GM18870 (cell line): Measurements from ENCODE around the gene ATP6V0C.
"Not testable (repeated sequence)": the region's sequence is repeated elsewhere in the genome, so short reads cannot be mapped to it uniquely, and the experiment has no call there.

Experiments
- ATAC-seq: cut with Tn5 transposase; IDR thresholded peaks from one replicate; pipeline ENCODE4 v1.9.1; 2021; ENCODE audit warnings: moderate library complexity; ENCODE audit not compliant: unreplicated experiment

The ATP6V0C gene

DNA sequence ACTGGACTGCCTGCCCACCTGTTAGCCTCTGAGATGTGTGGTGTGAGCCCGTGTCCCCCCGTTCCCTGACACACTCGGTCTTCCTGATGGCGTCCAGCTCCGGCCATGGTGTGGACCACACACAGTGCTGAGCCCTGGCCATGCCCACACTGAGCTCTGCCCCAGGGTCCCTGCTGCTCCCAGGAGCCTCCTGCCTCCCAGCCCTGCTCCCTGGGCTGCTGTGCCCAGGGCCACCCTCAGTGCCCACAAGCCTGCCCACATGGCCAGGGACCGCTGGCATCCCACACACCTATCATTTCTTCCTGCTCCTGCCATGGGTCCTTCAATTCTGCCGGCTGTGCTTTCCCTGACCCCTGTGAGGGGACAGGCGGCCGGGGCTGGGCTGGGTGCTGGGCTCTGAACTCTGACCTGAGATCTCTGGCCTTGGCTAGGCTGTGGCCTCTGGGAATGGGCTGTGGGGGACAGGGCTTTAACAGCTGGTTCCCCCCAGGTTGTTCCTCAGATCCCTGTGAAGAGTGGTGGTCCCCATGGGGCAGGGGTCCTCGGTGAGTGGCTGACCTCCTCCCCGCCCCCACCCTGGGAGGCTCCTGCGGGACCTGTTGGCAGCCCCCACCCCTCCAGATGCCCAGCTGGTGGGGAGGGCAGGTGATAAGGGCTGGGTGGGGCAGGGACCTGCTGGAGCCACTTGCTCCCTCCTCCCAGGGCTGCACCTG is 13.5 kb downstream of the ATP6V0C start:
- no peak for ATAC-seq

DNA sequence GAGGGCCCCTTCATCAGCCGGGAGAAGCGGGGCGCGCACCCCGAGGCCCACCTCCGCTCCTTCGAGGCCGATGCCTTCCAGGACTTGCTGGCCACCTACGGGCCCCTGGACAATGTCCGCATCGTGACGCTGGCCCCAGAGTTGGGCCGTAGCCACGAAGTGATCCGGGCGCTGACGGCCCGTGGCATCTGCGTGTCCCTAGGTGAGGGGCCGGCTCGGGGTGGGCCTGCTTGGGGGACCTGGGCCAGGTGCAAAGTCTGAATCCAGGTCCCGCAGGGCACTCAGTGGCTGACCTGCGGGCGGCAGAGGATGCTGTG is 14.0 kb downstream of the ATP6V0C start:
- no peak for ATAC-seq

DNA sequence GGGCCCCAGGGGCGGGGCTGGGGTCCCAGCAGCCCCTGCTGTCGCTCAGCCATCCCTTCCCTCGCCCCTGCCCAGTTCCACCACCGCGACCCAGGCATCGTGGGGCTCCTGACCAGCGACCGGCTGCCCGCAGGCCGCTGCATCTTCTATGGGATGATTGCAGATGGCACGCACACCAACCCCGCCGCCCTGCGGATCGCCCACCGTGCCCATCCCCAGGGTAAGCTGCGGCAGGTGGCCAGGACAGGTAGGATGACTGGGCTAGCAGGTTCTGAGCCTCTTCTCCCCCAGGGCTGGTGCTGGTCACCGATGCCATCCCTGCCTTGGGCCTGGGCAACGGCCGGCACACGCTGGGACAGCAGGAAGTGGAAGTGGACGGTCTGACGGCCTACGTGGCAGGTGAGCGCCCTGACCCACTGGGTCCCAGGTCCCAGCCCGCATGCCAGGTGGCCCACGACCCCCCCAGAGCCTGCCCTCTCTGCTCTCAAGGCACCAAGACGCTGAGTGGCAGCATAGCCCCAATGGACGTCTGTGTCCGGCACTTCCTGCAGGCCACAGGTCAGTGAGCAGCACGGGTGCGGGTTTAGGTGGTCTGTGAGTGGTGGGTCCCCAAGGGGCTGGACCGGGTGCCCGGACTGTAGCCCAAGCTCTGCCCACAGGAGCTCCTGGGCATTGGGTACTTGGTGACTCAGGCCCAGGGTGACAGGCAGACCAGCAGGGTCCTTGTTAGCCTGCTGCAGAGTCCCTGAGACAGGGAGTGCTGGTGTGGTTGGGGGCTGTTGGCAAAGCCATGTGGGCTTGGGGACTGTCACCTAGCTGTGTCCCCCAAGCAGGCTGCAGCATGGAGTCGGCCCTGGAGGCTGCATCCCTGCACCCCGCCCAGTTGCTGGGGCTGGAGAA is 14.7 kb downstream of the ATP6V0C start:
- no peak for ATAC-seq

DNA sequence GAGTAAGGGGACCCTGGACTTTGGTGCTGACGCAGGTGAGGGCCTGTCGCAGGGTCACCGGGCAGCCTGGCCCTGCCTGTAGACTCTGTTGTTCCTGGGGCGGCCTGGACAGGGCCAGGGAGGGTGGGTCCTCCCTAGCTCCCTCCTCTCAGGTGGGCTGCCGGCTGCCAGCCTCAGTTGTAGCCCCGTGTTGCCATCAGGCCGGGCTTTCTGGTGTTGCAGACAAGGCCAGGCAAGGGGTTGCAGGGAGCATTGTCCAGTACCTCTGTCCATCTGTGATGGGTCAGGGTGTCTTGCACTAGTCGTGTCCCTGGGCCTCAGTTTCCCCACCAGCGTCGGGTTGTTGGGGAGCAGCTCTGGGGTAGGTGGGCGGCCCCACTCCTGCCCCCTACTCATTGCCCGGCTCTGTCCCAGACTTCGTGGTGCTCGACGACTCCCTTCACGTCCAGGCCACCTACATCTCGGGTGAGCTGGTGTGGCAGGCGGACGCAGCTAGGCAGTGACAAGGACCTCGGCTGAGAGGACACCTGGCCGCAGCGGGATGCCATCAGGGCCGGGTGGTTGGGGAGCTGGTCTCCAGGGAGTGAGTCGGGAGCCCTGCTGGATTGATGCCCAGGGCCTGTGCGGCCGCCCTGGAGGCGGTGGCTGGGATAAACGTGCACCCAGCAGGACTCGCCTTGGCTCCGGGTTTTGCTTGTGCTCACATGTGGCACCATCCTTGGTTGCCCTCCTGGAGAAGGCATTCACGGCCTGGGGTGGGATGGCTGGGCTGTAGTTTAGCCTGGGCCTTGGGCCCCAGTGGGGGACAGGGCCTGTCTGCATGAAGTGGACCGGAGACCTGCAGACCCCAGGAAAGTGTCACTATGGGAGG is 15.5 kb downstream of the ATP6V0C start:
- no peak for ATAC-seq

DNA sequence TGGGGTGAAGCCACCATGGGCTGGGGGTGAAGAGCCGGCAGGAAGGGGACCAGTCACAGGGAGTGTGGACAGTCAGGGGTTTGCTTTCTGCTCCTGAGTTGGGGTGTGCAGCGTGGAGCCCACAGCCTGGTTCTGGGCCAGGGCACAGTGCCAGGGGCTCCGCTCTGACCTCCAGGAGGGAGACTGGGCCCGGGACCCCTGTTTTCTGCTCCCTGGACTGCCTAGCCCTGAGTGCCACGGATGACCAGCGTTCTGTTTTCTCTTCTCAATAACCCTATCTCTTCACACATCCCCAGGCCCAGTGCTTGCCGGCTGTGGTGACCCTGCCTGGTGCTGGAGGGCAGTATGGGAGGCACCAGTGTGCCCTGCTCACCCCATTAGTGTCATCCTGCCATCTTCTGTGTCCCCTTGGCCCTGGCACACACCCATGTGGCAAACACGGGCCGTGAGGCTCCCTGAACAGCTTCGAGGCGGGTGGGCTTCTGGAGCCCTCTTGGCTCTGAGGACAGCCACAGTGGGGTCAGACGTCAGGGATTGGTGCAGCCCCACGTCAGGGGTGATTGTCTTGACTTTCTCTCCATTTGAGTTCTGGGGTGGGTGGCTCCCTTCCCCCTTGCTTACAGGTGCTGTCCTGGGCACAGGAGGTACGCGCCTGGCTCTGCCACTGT is 16.3 kb downstream of the ATP6V0C start:
- no peak for ATAC-seq

DNA sequence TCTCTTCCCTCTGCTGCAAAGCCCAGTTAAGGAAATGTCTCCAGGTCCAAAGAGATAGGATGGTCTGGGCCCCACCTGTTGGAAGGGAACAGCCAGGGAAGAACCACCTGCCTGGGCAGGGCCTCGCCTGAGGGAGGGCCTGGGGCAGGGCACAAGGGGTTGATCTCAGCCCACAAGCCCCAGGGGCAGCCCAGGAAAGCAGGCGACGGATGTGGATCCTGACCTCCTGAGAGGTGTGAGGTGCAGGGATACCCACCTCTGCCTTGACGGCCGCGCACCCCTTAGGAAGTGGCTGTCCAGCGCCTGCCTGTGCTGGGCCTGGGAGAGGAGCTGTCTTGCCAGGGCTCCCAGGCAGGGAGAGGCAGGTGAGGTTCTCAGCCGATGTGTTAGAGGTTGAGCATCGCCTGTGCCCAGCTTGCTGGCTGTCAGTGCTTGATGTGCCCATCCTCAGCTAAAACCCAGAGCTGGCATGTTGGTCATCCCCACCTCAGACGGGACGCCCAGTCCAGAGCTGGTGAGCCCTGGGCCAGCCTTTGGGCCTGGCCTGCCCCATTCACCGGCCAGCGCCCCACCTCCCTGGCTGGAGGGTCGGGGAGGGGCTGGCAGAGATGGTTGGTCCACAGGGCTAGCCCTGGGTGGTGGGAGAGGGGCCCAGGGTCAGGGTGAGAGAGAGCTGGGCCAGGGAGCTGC is 17.0 kb downstream of the ATP6V0C start:
- ATAC-seq, result no peak

DNA sequence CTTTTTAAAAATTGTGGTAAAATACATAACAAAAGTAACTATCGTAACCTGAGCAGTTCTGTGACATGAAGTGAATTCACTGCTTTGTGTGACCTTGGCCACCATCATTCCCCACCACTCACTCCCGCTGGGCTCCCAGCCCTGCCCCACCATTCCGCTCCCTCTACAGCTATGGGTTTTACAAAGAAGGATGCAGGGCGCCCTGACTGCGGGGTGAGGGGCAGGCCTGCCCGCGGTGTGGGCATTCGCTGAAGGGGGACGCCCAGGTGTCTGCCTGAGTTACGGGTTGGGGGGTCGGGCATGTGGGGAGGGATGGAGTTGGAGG is 17.6 kb downstream of the ATP6V0C start, which contains the start of gene CEMP1:
Gene CEMP1, minus strand, starts transcription at position 38 of the 325 bp plus-strand sequence. CDS start 335 bp downstream, outside the sequence.
- no peak for ATAC-seq

DNA sequence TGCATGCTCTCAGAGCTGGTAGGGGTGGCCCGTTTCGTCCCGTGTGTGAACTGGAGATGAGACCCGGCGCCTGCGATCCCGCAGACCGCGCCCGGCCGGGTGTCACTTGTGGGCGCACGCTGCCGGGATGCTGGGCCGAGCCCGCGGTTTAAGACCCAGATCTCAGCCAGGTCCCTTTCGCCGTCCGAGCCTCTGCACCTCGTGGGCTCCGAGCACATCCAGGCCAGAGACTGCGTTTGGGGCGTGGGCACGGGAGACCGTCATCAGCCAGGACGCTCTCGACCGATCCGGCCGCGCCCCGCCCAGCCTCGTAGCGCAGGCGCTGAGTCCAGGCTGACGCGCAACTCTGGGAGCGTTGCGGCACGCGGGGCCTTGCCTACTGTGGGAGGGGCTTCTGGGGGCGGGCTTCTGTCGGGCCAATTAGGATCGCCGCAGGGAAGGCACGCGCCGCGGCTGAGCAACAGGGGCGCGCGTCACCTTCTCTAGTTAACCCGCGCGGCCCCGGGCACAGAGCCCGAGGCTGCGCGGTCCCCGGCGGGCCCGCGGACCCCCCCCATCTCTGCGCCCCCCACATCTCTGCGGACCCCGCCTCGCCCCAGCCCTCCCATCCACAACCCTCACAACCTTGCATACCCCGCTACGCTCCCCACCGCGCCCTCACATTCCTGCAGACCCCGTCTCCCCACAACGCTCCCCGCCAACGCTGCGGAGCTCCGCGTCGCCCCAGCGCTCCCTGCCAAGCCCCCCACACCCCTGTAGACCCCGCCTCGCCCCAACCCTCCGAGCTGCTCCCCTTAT is 18.1 kb downstream of the ATP6V0C start:
- no peak for ATAC-seq

DNA sequence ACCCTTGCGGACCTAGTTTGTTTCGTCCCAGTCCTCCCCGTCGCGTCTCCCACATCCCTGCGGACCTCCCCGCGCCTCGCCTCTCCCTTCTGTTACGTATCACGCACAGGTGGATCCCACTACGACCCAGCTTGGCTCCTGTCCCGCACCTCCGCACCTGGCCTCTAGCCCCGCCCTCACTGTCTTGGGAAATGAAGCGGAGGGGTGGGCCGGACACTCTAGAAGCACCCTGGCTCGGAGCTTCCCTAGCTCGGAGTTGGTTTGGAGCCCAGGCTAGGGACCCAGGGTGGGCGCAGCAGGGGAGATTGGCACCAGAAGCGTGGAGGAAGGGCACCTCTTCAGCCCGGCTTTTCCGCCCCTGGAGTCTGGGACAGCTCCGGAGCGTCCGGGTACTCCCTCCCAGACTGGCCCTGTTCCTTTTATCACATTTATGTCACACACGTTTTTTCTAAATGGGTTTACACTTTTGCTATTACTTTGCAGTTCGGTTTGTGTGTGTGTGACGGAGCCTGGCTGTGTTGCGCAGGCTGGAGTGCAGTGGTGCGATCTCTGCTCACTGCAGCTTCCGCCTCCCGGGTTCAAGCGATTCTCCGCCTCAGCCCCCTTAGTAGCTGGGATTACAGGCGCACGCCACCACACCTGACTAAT is 18.9 kb downstream of the ATP6V0C start:
- no peak for ATAC-seq

DNA sequence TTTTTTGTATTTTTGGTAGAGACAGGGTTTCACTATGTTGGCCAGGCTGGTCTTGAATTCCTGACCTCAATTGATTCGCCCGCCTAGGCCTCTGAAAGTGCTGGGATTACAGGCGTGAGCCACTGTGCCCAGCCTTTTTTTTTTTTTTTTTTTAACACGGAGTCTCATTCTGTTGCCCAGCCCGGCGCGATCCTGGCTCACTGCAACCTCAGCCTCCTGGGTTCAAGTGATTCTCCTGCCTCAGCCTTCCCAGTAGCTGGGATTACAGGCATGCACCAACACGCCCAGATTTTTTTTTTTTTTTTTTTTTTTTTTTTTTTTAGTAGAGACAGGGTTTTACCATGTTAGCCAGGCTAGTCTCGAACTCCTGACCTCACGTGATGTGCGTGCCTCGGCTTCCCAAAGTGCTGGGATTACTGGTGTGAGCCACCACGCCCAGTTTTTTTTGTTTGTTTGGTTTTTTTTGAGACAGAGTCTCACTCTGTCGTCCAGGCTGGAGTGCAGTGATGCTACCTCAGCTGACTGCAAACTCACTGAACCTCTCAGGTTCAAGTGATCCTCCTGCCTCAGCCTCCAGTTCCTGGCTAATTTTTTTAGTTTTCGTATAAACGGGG is 19.5 kb downstream of the ATP6V0C start:
- ATAC-seq, result not testable (repeated sequence)

DNA sequence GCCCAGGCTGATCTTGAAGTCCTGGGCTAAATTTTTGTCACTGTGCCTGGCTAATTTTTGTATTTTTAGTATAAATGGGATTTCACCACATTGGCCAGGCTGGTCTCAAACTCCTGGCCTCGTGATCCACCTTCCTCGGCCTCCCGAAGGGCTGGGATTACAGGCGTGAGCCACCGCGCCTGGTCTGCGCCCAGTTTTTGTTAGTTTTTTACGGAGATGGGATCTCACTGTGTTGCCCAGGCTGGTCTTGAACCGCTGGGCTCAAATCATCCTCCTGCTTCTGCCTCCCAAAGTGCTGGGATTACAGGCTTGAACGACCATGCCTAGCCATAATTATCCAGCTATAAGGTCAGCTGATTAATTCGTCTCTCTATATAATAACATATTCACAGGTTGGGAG is 20.2 kb downstream of the ATP6V0C start:
- ATAC-seq, result no peak

DNA sequence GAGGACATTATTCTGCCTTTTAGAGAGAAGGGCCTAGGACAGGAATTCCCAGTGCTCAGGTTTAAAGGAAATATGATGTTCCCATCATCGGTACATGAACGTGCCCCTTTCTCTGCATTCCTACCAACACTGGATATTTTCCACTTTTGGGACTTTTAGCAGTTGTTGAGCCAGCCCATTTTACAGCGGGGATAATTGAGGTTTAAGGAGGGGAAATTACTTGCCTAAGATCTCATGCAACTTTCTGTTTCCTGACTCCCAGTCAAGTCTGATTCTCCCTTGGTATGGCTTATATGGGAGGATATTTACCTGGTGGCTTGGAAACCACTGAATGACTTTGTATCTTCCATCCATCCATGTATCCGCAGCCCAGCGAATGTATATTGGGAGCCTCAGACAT is 20.6 kb downstream of the ATP6V0C start:
- not testable (repeated sequence) for ATAC-seq

DNA sequence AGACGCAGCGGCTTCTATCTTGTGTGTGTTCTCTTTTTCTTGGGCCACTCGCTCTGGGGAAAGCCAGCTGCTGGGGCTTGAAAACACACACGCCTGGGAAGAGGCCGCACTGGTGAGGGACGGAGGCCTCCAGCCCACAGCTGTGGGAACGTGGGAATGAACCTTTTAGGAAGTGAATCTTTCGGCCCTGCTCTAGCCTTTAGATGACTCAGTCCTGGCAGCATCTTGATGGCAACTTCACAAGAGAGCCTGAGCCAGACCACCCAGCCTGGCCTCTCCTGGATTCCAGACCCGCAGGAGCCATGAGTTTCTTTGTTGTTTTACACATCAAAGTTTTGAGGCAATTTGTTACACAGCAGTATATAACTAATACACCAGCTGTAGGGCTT is 21.9 kb downstream of the ATP6V0C start:
- ATAC-seq, result no peak

DNA sequence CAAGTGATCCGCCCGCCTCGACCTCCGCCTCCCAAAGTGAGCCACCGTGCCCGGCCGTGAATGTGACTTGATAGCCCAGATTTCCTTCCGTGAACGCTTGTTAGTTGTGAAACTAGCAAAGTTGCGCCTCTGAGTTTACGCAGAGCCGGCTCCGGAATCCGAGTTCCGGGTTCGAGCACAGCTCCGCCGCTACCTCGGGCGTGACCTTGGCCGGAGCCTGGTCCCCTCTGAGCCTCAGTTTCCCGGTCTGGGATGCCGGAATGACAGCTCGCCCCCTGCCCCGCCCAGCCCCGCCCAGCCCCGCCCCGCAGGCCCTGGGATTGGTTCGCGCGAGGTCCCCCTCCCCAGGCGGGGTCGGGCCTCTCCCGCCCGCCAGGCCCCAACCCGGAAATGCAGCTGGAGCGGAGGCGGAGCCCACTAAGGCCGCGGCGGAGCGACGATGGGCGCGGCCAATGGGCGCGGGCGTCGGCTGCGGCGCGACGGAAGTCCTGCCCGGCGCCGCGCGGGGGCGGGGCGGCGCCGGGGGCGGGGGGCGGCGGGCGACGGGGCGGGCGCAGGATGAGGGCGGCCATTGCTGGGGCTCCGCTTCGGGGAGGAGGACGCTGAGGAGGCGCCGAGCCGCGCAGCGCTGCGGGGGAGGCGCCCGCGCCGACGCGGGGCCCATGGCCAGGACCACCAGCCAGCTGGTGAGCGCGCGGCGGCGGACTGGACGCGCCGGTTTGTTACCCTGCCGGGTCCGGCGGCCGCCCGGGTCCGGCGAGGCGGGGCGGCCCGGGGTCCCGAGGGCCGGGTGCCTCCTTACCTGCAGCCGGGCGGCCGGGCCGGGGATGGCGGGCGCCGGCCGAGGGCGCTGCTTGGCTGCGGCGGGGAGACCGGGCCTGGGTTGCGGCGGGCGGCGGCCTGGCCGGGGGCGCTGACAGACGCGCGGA is 24.0 kb downstream of the ATP6V0C start, which contains the start of gene PDPK1:
Gene PDPK1, plus strand, starts transcription at position 571 of the 929 bp plus-strand sequence. Its CDS starts 92 bp downstream, at position 663.
- ATAC-seq, result no peak

DNA sequence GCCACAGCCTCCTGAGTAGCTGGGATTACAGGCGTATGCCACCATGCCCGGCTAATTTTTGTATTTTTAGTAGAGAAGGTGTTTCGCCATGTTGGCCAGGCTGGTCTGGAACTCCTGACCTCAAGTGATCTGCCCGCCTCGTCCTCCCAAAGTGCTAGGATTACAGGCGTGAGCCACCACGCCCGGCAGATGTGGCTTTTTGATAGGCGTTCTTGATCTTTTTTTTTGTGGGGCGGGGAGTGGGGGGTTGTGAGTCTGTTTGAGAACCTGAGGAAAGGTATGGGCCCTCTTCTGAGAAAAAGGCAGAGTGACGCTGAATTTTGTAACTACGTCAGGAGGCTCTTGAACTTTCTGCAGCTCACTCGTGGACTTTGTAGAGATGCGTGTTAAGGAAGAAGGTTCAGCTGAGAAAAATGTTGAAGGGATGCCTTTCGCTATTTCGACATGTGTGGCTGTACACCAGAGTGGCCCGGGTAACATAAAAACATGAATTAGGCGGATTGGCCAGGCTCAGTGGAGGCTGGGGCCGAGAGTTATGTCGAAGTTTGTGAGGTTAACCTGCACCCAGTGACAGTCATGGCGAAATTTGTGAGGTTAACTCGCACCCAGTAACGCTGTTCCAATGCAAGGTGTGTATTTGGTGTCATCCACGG is 25.6 kb downstream of the ATP6V0C start:
- not testable (repeated sequence) for ATAC-seq

DNA sequence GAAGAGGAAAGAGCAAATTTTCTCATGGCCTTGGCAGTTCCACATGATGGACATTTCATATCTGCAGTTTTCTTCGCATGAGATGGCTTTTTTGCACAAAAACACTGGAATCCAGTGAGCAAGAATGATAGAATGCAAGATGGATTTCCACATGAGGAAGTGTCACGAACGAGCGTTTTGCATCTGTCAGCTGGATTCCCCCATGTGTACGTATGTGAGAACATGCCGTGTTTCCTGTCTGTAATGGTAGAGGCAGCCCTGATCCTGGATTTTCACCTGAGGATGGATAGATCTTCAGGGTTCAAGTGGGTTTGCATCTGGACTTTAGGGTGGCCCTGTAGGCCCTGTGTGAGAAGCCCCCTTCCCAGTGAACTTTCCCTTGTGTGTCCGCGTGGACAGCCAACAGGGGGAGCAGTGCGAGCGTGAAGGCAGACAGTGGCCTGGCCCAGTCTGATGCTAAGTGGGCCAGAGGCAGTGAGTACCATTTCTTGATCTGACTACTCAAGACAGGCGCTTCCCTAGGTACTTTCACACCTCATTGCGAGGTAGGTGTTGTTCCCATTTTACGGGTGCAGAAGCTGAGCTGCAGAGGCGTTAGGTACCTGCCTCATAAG is 26.2 kb downstream of the ATP6V0C start:
- ATAC-seq, result not testable (repeated sequence)
